ENCODE data around the gene PBRM1. TPM values are rescaled to one million over a fixed set of nuclear protein-coding genes. Genes with fewer than 3 reads are reported as not detected.

The PBRM1 gene
- total and polyA plus RNA-seq, 4 donors, result 6.9 to 73.8 (median 36.4) TPM

DNA sequence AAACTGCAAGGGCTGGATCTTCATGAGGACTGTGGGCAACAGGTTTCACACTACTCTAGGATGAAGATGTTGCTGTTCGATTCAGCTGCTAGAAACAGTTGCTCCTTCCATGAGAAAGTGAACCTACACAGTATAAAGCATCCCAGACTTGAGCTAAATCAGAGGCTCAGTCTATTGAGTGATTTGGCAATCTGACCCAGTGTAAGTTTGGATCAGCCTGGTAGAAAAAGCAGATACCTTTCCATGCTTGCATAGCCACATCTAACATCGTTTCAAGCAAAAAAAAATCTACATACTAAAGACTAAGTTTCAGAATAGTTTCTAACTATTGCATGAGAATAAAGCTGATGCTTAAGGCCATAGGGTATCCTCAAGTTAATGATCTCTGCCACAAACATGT is 144.7 kb downstream of the PBRM1 start:
- Histone ChIP-seq H3K9me3 (ENCODE audit: control insufficient read depth, low read length) (no peaks in the 10 kb centered on the region), H3K4me3 (ENCODE audit: low read length in 2 of 2) (no peak overlapping the region), H3K36me3 (ENCODE audit: control insufficient read depth in 1 of 2, insufficient read depth in 2 of 2, low read length in 1 of 2) (peaks cover 0 to 5% of the 10 kb centered on the region in 2 donors), H3K4me1 (ENCODE audit: control insufficient read depth in 1 of 2, insufficient read depth in 2 of 2, low read length in 2 of 2) (peaks cover 0 to 7% of the 10 kb centered on the region in 2 donors), H3K27me3 (ENCODE audit: control insufficient read depth in 1 of 2, insufficient read depth in 2 of 2, low read length in 1 of 2) (no peaks in the 10 kb centered on the region), H3K27ac (ENCODE audit: low read depth in 1 of 2, low read length in 2 of 2) (no peak overlapping the region)
- ATAC-seq (ENCODE audit: low FRiP score) (no peak), DNase-seq (no peak)
- WGBS, 2 donors, result 62 to 71% methylated on average over 2 of the region's 2 CpGs
- intact Hi-C loops (cut with DNase I), result no loop called here

GRCh38 chr3:52539010-52539653 is 146.6 kb downstream of the PBRM1 start:
- Histone ChIP-seq H3K4me1 (ENCODE audit: control insufficient read depth in 1 of 2, insufficient read depth in 2 of 2, low read length in 2 of 2) (peaks cover 0 to 7% of the 10 kb centered on the region in 2 donors), H3K36me3 (ENCODE audit: control insufficient read depth in 1 of 2, insufficient read depth in 2 of 2, low read length in 1 of 2) (peaks cover 0 to 2% of the 10 kb centered on the region in 2 donors), H3K4me3 (ENCODE audit: low read length in 2 of 2) (no peak overlapping the region), H3K27ac (ENCODE audit: low read depth in 1 of 2, low read length in 2 of 2) (no peak overlapping the region), H3K9me3 (ENCODE audit: control insufficient read depth, low read length) (no peaks in the 10 kb centered on the region), H3K27me3 (ENCODE audit: control insufficient read depth in 1 of 2, insufficient read depth in 2 of 2, low read length in 1 of 2) (no peaks in the 10 kb centered on the region)
- ATAC-seq (ENCODE audit: low FRiP score) (no peak), DNase-seq (no peak)
- intact Hi-C loops (cut with DNase I), result loop anchor here in 1 of 2 donors (5.0 kb wide), 1 partner anchor 82 kb away; the partner anchor contains the start of gene NISCH
- WGBS, 2 donors, result 95 to 96% methylated on average over 5 of the region's 5 CpGs

DNA sequence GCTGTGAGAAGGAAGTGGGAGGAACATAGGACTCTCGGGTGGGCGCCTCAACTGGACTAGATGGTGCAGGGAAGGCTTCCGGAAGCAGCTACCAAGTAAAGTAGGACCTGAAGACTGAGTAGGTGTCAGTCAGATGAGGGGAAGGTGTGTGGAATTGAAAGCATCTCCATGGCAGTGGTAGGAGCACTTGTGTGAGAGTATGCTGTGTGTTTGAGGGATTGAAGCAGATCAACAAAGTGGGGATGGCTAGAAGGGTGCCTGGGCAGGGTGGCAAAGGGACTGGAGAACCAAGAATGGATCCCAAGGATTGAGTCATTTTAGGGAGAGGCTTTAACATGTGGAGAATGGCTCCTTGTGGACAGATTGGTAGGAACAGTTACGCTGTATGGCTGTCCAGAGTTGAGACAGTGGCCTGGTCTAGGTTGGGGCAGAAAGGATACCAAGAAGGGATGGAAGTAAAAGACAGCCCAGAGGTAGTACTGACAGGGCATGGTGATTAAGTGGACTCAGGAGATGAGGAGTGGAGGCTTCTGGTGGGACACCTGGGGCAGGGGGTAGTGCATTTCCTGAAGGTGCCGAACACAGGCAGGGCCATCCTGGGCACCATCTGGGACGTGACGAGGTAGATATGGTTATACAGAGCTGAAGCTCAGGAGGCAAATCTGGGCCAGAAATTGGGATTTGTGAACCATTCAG is 147.8 kb downstream of the PBRM1 start:
- H3K27me3 ChIP-seq (ENCODE audit: control insufficient read depth in 1 of 2, insufficient read depth in 2 of 2, low read length in 1 of 2), result no peaks in the 10 kb centered on the region
- no peaks in the 10 kb centered on the region for H3K9me3 ChIP-seq (ENCODE audit: control insufficient read depth, low read length)
- intact Hi-C loops (cut with DNase I), result loop anchor here in 1 of 2 donors (5.0 kb wide), 1 partner anchor 81 kb away; the partner anchor contains the start of gene NISCH
- no peak overlapping the region for H3K27ac ChIP-seq (ENCODE audit: low read depth in 1 of 2, low read length in 2 of 2)
- 78 to 80% methylated on average over 7 of the region's 7 CpGs for WGBS, 2 donors
- ATAC-seq (ENCODE audit: low FRiP score) (no peak), DNase-seq (peak in 1 of 2 donors; percentile 32)
- H3K4me1 ChIP-seq (ENCODE audit: control insufficient read depth in 1 of 2, insufficient read depth in 2 of 2, low read length in 2 of 2), result peaks cover 0 to 7% of the 10 kb centered on the region in 2 donors
- peaks cover 0 to 2% of the 10 kb centered on the region in 2 donors for H3K36me3 ChIP-seq (ENCODE audit: control insufficient read depth in 1 of 2, insufficient read depth in 2 of 2, low read length in 1 of 2)
- peak overlapping the region; percentile 38 to 44 for H3K4me3 ChIP-seq (ENCODE audit: low read length in 2 of 2)

DNA sequence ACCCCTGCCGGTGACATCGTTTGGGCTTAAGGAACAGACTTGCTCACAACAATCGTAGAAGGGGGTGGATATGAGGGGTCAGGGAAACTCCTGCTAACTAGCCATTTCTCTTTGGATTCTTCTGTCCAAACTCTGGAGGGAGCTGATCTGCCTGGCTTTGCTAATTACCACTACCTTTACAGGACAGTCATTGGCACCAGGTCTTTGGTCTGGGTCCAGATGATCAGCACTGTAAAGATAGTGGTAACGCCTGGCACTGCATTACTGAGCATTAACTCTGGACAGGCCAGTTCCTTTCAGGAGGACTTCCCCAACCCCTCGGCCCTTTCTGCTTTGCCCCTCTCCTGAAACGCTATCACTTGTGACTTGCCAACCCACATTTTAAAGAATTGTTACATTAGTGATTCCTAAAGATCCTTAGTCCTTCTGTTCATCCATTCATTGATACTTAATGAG is 148.5 kb downstream of the PBRM1 start:
- intact Hi-C loops (cut with DNase I), result loop anchor here in 1 of 2 donors (5.0 kb wide), 1 partner anchor 80 kb away; the partner anchor contains the start of gene NISCH
- no peaks in the 10 kb centered on the region for H3K9me3 ChIP-seq (ENCODE audit: control insufficient read depth, low read length)
- WGBS, 2 donors, result 1 to 3% methylated on average over 6 of the region's 6 CpGs
- no peaks in the 10 kb centered on the region for H3K27me3 ChIP-seq (ENCODE audit: control insufficient read depth in 1 of 2, insufficient read depth in 2 of 2, low read length in 1 of 2)
- peak overlapping the region in 1 of 2 donors; percentile 68 for H3K27ac ChIP-seq (ENCODE audit: low read depth in 1 of 2, low read length in 2 of 2)
- peaks cover 0 to 7% of the 10 kb centered on the region in 2 donors for H3K4me1 ChIP-seq (ENCODE audit: control insufficient read depth in 1 of 2, insufficient read depth in 2 of 2, low read length in 2 of 2)
- peaks cover 0 to 2% of the 10 kb centered on the region in 2 donors for H3K36me3 ChIP-seq (ENCODE audit: control insufficient read depth in 1 of 2, insufficient read depth in 2 of 2, low read length in 1 of 2)
- DNase-seq (no peak), ATAC-seq (ENCODE audit: low FRiP score) (no peak)
- peak overlapping the region; percentile 38 to 44 for H3K4me3 ChIP-seq (ENCODE audit: low read length in 2 of 2)

- H3K9me3 ChIP-seq (ENCODE audit: control insufficient read depth, low read length), result no peaks in the 10 kb centered on the region
- H3K27ac ChIP-seq (ENCODE audit: low read depth in 1 of 2, low read length in 2 of 2), result peak within 1 kb of the TSS; percentile 23 to 68
- peaks cover 0 to 7% of the 10 kb centered on the region in 2 donors for H3K4me1 ChIP-seq (ENCODE audit: control insufficient read depth in 1 of 2, insufficient read depth in 2 of 2, low read length in 2 of 2)
- H3K36me3 ChIP-seq (ENCODE audit: control insufficient read depth in 1 of 2, insufficient read depth in 2 of 2, low read length in 1 of 2), result peaks cover 0 to 2% of the 10 kb centered on the region in 2 donors
- no peaks in the 10 kb centered on the region for H3K27me3 ChIP-seq (ENCODE audit: control insufficient read depth in 1 of 2, insufficient read depth in 2 of 2, low read length in 1 of 2)
- peak; percentile 99 for DNase-seq
- ATAC-seq (ENCODE audit: low FRiP score), result peak; percentile 97
- WGBS, 2 donors, result 0 to 1% methylated on average over 64 to 65 of the region's 65 CpGs
- intact Hi-C loops (cut with DNase I), result loop anchor here in 1 of 2 donors (5.0 kb wide), 1 partner anchor 79 kb away; the partner anchor contains the start of gene NISCH
- H3K4me3 ChIP-seq (ENCODE audit: low read length in 2 of 2), result peak within 1 kb of the TSS; percentile 38 to 44
Measured at GRCh38 chr3:52536369-52537164, 149.1 kb downstream of the PBRM1 start, which contains the start of gene UQCC5. TSS of gene UQCC5 (plus strand) at chr3:52536605. CDS start at chr3:52536756, 151 bp downstream.

GRCh38 chr3:52536112-52536368 is 149.7 kb downstream of the PBRM1 start:
- ATAC-seq (ENCODE audit: low FRiP score) (no peak), DNase-seq (no peak)
- peaks cover 0 to 7% of the 10 kb centered on the region in 2 donors for H3K4me1 ChIP-seq (ENCODE audit: control insufficient read depth in 1 of 2, insufficient read depth in 2 of 2, low read length in 2 of 2)
- H3K4me3 ChIP-seq (ENCODE audit: low read length in 2 of 2), result no peak overlapping the region
- H3K27me3 ChIP-seq (ENCODE audit: control insufficient read depth in 1 of 2, insufficient read depth in 2 of 2, low read length in 1 of 2), result no peaks in the 10 kb centered on the region
- 13% methylated on average over 9 of the region's 9 CpGs for WGBS, 2 donors
- H3K36me3 ChIP-seq (ENCODE audit: control insufficient read depth in 1 of 2, insufficient read depth in 2 of 2, low read length in 1 of 2), result peaks cover 0 to 2% of the 10 kb centered on the region in 2 donors
- intact Hi-C loops (cut with DNase I), result loop anchor here in 1 of 2 donors (5.0 kb wide), 1 partner anchor 79 kb away; the partner anchor contains the start of gene NISCH
- H3K9me3 ChIP-seq (ENCODE audit: control insufficient read depth, low read length), result no peaks in the 10 kb centered on the region
- no peak overlapping the region for H3K27ac ChIP-seq (ENCODE audit: low read depth in 1 of 2, low read length in 2 of 2)

- no peaks in the 10 kb centered on the region for H3K36me3 ChIP-seq (ENCODE audit: control insufficient read depth in 1 of 2, insufficient read depth in 2 of 2, low read length in 1 of 2)
- DNase-seq (peak in 1 of 2 donors; percentile 64), ATAC-seq (ENCODE audit: low FRiP score) (no peak)
- no peak overlapping the region for H3K4me3 ChIP-seq (ENCODE audit: low read length in 2 of 2)
- H3K9me3 ChIP-seq (ENCODE audit: control insufficient read depth, low read length), result no peaks in the 10 kb centered on the region
- no peaks in the 10 kb centered on the region for H3K27me3 ChIP-seq (ENCODE audit: control insufficient read depth in 1 of 2, insufficient read depth in 2 of 2, low read length in 1 of 2)
- H3K27ac ChIP-seq (ENCODE audit: low read depth in 1 of 2, low read length in 2 of 2), result no peak overlapping the region
- intact Hi-C loops (cut with DNase I), result loop anchor here in 1 of 2 donors (5.0 kb wide), 1 partner anchor 78 kb away; the partner anchor contains the start of gene NISCH
- 92 to 93% methylated on average over 19 of the region's 19 CpGs for WGBS, 2 donors
- peaks cover 0 to 7% of the 10 kb centered on the region in 2 donors for H3K4me1 ChIP-seq (ENCODE audit: control insufficient read depth in 1 of 2, insufficient read depth in 2 of 2, low read length in 2 of 2)
Measured at GRCh38 chr3:52535411-52536111, 150.2 kb downstream of the PBRM1 start.

Measured in aorta (tissue), 5 donors.